ENCODE data around the gene LCK.
"Not testable (repeated sequence)": the region's sequence is repeated elsewhere in the genome, so short reads cannot be mapped to it uniquely, and the experiment has no call there.

Gene LCK

DNA sequence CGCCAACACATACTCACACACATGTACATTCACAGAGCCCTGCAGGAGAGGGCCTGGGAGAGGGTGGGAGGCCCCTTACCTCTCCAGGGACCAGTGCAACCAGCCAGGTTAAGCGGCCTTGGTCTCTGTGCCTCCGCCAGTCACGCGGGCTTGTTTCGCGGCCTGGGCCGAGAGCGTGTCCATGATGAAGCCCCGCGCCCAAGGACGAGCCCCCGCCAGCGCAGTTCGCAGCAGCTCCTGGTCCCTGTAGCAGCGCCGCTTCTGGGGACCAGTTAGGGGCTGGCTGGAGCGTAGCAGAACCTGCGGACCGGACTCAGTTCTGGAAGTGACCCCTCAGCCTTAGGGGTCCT is 11.3 kb upstream of the LCK start:
- no peak for DNase-seq (ENCODE audit: low read depth in 3 of 3)

DNA sequence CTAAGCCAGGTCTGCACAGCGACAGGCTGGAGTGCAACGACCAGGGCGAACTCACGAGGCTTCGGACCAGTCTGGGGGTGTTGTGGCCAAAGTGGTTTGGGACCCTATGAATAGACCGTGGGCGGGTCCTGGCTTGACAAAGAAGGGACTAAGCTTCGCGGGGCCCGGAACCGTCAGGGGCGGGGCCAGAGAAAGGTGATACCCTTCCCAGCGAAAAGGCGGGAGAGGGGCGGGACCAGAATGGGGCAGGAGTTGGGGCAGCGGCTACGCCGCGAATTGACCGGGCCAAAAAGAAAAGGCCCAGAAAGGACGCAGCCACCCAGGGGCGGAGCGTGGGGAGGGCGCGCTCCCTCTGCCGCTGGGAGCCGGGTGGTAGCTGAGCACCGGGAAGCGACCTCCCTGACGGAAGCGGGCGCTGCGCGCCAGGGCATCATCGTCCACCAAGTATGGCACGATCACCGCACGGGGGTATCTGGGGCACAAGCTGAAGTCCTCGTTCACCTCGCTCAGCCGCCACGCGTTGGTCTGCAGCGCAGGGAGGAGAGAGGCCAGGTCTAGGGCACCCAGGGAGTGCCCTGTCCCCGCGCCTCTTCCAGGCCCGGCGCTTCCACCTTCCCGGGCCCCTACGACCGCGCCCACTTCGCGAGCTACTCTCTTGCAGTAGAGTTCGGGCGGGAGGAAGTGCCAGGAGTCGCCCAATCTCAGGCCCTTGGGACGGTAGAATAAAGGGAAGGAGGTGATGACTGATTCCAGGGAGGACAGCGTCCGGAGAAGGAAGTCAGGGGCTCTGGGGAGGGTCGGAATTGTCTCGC is 10.7 kb upstream of the LCK start:
- no peak for DNase-seq (ENCODE audit: low read depth in 3 of 3)

DNA sequence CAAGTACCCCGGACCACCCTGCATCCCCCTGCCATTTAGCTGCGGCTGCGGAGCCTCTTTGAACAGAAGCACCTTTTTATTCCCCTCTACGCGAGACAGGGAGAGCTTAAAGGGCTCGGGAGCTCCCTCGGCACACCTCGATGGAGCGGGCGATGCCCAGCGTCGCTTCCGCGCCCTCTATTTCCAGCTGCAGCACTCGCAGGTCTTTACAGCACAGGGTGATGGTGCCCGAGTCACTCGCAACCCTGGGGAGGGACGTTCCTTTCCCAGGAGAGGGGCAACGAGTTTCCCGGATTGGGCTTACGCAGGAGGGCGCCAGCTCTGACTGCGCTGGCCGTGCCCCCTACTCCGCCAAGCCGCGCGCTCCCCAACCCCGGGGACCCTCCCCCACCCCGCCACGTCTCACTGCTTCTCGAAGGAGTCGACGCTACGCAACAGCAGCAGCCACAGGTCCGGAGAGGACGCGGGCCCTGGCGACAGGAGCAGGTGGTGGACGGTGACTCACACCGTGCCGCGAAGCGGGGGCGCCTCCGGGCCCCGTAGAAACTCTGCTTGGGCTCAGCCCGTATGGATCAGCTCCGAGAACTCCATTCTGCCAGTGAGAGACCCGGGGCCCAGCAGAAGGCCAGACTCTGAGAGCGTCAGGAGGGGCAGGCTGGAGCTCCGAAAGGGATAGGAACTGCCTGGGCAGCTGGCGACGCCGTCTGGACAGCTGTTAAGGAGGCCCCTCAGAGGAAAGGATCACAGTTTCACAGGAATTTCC is 9.9 kb upstream of the LCK start:
- DNase-seq (ENCODE audit: low read depth in 3 of 3) = no peak

DNA sequence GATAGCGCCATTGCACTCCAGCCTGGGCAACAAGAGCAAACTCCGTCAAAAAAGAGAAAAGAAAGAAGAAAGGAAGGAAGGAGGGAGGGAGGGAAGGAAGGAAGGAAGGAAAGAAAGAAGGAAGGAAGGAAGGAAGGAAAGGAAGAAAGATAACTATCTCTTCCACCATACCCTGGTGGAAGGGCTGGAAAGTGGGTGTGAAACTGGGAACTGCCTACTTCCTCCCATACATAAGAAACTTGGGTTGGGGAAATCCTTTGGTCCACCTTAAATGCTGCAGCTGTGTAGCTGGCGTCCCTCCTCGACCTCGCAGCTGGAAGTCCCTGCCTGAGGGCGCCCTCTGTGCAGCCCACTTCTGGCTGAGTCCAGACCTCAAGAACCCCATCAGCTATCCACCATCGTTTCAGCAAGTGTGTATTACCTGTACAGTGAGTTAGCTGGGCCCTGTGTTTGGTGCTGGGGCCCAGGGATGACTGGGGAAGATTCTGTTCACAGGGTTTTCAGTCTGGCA is 8.7 kb upstream of the LCK start:
- no peak for DNase-seq (ENCODE audit: low read depth in 3 of 3)

DNA sequence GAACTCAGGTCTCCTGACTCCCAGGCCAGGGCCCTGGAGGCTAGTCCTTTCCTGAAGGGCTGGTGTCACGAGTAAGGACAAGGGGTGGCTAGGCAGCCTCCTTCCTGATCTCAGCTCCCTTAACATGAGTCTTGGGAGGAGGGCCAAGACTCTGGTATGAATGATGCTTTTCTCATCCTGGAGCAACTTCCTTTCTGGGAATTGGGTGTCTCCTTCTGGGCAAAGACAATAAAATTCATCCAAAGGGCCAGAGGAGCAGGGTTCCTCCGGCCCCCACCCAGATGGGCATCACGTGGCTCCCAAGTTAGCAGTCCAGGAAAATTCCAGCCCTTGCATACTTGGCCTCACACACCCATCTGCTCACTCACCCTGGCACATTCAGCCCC is 4.2 kb upstream of the LCK start, which contains the start of gene FAM167B:
Gene FAM167B (plus strand): TSS at position 335 of the 386 bp plus-strand sequence. CDS start 200 bp downstream, outside the sequence.
- no peak for DNase-seq (ENCODE audit: low read depth in 3 of 3)

DNA sequence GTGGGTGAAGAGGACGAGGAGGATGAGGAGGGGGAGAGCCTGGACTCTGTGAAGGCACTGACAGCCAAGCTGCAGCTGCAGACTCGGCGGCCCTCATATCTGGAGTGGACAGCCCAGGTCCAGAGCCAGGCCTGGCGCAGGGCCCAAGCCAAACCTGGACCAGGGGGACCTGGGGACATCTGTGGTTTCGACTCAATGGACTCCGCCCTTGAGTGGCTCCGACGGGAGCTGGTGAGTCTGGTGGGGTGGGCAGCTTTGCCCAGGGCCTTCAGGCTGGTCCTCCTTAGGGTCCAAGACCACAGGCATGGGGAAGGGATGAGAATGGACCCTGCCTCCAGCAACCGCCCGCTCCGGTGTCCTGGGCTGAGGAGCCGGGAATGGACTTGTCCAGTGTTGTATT is 3.6 kb upstream of the LCK start:
- no peak for DNase-seq (ENCODE audit: low read depth in 3 of 3)

DNA sequence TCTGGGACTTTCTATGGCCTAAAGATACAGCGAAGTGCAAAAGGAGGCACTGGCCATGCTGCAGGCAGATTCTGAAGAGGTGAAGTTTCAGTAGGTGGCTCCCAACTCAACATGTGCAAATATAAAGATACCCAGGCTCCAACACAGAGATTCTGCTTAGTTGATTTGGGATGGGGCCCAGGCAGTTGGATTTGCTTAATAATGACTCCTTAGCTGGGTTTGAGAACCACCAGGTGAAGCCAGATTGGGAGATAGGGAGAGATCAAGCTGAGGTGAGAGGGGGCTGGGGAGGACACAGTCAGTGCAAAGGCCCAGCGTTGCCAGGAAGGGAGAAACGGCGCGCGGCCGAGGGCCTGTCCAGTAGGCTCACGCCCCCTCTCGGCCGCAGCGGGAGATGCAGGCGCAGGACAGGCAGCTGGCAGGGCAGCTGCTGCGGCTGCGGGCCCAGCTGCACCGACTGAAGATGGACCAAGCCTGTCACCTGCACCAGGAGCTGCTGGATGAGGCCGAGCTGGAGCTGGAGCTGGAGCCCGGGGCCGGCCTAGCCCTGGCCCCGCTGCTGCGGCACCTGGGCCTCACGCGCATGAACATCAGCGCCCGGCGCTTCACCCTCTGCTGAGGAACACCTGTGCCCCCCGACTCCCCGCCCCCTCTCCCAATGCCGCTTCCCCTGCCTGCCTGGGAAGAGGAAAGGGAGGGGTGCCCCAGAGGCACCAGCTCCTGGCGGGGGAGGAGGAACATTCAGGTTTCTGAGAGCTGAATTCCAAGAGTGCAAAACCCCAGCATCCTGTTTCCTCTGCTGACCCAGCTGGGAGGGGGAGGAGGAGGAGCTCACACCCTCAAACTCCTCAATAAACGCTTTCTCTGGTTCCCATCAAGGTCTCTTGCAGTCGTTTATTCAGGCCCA is 2.8 kb upstream of the LCK start:
- peak; percentile 50 to 65 (median 52) for DNase-seq (ENCODE audit: low read depth in 3 of 3)

DNA sequence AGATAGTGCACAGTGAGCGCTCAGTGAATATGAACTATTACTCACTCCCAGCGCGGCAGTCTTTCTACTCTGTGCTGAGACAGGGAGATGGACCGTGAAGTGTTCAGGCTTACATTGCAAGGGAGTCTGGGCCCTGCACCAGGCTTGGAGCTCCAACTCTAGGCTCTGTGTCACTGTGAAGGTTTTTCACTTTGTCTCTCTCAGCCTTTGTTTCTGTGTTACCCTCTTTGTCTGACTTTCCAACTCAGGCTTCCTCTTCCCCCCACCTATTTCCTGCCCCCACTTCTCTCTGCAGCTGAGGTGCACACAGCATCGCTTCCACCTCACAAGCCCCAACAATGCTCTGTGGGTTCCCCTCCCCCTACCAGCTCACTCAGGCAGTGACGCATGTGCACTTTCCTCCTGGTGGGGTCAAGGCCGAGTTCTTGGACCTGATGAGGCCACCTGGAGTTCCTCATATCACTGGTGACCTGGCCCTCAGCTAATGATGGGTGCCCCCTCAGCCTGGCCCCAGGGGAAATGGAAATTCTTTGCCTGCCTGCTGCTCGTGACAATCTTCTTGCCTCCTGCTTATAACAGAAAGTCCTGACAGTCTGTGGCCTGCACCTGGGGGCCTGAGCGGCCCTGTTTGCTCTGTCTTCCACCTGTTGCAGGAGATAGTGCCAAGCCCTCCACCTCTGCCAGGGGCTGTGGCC is 1.1 kb upstream of the LCK start:
- DNase-seq (ENCODE audit: low read depth in 3 of 3) = peak in 2 of 3 experiments; percentile 59 to 66

DNA sequence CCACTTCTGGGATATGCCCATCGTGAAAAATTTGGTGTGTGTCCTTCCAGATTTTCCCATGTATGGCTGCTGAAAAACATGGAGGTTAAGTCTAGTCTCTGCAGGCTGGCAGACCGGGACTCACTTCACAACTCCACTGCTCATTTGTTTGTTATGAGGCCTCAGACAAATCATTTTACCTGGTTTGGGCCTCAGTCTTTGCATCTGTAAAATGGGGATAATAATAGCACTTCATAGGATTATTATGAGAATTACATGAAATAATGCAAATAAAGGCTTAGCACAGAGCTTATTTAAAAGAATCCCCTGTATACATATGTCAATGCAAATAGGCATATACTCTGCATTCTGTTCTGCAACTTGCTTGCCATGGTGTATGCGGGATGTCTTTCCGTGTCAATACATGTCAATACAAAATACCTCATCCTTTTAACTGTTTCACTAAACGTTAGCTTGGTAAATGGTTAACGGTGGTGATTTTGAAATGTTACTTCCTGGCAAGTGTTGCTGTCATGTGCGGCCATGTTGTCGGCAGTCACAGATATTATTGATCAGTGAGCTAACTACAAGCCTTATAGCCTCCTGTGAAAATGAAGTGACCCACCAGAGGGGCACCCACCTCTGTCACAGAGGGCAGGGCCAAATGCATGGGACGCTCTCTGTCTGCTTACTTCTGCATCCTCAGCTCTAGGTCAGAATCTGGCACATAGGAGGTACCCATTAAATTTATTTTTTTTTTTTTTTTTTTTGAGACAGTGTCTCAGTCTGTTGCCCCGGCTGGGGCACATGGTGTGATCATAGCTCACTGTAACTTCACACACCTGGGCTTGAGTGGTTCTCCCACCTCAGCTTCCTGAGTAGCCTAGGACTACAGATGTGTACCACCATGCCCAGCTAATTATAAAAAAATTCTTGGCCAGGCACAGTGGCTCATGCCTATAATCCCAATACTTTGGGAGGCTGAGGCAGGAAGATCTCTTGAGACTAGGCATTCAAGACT is 4.3 kb downstream of the LCK start:
- DNase-seq (ENCODE audit: low read depth in 3 of 3) = no peak

DNA sequence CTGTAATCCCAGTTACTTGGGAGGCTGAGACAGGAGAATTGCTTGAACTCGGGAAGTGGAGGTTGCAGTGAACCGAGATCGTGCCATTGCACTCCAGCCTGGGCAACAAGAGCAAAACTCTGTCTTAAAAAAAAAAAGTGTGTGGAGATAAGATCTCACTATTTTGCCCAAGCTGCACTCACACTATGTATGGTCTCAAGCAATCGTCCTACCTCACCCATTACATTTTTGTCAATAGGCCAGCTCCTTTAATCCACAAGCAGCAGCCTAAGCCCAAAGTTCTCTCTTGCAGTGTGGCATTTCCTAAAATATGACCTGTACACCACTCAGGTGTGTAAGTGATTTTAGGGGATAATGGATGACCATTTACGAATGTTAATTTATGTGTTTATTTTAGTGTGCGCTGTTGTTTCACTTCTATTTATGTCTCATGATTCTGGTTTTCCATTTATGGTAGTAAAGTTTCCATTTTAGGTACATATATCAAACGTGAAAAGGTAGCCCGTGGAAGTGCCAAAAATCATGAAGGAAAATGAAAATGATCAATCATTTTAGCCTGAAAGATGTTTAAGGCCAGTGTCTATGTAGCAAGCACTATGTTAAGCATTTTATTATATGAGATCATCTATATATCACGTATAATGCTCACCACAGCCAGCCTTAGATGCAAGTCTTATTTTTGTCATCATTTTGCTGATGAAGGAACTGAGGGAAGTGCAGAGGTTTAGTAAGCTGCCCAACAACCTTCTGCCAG is 5.6 kb downstream of the LCK start:
- DNase-seq (ENCODE audit: low read depth in 3 of 3) = no peak

DNA sequence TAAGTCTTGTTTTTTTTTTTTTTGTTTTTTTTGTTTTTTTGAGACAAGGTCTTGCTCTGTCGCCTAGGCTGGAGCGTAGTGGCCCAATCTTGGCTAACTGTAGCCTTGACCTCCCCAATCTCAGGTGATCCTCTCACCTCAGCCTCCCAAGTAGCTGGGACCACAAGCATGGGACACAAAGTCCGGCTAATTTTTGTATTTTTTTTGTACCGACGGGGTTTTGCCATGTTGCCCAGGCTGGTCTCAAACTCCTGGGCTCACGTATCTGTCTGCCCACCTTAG is 6.1 kb downstream of the LCK start:
- DNase-seq (ENCODE audit: low read depth in 3 of 3) = no peak

DNA sequence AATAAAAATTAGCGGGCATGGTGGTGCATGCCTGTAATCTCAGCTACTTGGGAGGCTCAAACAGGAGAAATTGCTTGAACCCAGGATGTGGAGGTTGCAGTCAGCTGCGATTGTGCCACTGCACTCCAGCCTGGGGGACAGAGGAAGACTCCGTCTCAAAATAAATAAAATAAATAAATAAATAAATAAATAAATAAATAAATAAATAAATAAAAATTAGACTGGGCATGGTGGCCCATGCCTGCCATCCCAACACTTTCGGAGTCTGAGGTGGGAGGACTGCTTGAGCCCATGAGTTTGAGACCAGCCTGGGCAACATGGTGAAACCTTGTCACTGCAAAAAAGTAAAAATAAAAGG is 12.2 kb downstream of the LCK start:
- not testable (repeated sequence) for DNase-seq (ENCODE audit: low read depth in 3 of 3)

DNA sequence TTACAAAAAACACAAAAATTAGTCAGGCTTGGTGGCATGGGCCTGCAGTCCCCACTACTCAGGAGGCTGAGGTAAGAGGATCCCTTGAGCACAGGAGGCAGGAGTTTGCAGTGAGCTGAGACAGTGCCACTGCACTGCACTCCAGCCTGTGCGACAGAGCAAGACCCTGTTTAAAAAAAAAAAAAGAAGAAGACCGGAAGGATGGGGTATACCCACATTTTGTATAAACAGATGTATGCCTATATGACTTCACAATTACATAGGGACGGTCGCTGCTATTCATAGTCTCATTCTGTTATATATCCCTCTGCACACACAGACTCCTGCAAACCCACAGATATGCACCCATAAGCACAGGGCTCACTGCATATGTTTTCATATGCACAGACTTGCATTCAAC is 12.7 kb downstream of the LCK start:
- DNase-seq (ENCODE audit: low read depth in 3 of 3) = no peak

DNA sequence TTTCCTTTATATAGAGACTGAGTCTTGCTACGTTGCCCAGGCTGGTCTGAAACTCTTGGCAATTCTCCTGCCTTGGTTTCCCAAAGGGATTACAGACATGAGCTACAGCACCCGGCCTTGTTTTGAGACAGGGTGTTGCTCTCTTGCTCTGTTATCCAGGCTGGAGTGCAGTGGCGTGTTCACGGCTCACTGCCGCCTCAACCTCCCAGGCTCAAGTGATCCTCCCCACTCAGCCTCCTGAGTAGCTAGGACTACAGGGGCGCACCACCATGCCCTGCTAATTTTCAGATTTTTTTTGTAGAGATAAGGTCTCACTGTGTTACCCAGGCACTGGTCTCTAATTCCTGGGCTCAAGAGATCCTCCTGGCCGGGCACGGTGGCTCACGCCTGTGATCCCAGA is 14.8 kb downstream of the LCK start:
- no peak for DNase-seq (ENCODE audit: low read depth in 3 of 3)

DNA sequence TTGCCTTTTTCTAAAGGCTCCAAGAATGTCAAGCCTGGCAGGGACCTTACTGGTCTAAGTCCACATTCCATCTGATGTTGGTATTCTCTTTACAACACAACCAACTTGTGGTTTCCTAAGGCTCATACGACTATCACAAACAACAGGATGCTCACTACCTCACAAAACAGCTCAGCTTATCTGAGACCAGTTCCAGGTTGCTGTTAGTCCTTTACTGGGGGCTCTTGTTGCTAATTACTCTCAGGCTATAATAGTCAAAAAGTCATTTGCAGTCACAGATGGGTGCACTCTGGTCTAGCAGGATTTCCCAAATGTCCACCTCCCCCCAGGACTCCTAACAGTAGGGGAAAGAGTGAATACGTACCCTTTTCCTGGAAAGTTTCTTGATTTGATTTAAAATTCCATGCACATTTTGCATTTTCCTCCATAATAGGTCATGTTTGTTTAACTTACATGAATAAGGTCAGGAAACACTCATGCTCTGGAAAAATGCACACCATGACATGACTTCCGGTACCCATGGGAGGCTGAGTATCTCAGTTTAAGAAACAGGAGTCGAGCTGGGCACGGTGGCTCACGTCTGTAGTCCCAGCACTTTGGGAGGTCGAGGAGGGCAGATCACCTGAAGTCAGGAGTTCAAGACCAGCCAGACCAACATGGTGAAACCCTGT is 16.0 kb downstream of the LCK start:
- DNase-seq (ENCODE audit: low read depth in 3 of 3) = no peak

DNA sequence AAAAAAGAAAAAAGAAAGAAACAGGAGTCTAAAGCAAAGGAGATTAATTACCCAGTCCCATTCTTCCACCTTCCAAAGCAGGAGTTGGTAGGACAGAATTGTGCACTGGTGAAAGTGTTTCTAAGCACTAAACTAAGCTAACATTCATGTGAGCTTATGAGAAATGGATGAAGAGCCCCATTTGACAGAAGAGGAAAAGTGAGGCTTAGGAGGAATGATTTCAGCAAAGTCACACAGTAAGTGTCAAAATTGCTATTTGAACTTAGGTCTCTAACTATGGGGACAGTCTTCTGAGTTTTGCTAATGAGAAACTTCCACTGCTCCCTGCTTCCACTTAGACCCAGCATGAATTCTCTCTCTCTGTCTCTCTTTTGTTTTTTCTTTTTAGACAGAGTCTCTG is 18.7 kb downstream of the LCK start:
- DNase-seq (ENCODE audit: low read depth in 3 of 3) = no peak

DNA sequence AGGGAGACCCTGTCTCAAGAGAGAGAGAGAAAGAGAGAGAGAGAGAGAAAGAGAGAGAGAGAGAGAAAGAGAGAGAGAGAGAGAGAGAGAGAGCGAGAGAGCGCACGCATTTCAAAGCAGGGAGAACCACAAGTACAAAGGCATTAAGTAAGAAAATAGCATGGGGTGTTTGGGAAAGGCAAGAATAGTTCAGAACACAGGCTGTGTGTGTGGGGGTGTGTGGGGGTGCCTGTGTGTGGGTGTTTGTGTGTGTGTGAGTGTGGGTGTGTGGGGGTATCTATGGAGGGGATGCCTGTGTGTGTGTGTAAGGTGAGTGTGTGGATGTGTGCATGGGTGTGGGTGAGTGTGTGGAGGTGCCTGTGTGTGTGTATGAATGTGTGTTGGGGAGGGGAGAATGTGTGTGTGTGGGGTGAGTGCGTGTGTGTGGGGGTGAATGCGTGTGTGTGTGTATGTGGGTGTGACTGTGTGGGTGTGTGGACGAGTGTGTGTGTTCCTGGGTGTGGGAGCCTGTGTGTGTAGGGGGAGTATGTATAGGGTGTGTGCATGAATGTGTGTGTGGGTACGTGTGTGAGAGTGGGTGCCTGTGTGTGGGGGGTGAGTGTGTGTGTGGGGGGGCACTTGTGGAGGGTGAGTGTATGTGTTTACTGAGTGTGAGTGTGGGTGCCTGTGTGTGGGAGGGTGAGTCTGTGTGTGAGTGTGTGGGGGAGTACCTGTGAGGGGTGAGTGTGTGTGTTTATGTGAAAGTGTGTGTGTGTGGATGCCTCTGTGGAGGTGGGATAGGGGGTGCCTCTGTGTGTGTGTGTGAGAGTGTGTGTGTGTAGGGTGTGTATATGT is 21.7 kb downstream of the LCK start:
- peak in 1 of 3 experiments; percentile 28 for DNase-seq (ENCODE audit: low read depth in 3 of 3)
